ENCODE measurements around the gene CKAP2.
"Not testable (repeated sequence)": the region's sequence is repeated elsewhere in the genome, so short reads cannot be mapped to it uniquely, and the experiment has no call there.

CKAP2 gene

GRCh38 chr13:52454459-52454819 is 839 bp upstream of the CKAP2 start:
- no peak for DNase-seq

GRCh38 chr13:52455677-52456041 is 381 bp downstream of the CKAP2 start:
- DNase-seq: peak; percentile 10

- no peak for DNase-seq
These were observed 4.4 kb downstream of the CKAP2 start for GRCh38 chr13:52459668-52460067.

GRCh38 chr13:52461265-52461664 is 6.0 kb downstream of the CKAP2 start:
- no peak for DNase-seq

GRCh38 chr13:52463526-52463925 is 8.2 kb downstream of the CKAP2 start:
- no peak for DNase-seq

GRCh38 chr13:52468487-52468886 is 13.2 kb downstream of the CKAP2 start:
- not testable (repeated sequence) for DNase-seq

- not testable (repeated sequence) for DNase-seq
These were observed 25.6 kb downstream of the CKAP2 start for GRCh38 chr13:52480677-52481428.

GRCh38 chr13:52487078-52487477 is 31.8 kb downstream of the CKAP2 start:
- not testable (repeated sequence) for DNase-seq

- not testable (repeated sequence) for DNase-seq
These were observed 33.5 kb downstream of the CKAP2 start for GRCh38 chr13:52488763-52489162.

GRCh38 chr13:52491015-52491414 is 35.7 kb downstream of the CKAP2 start:
- DNase-seq: not testable (repeated sequence)

GRCh38 chr13:52494241-52494640 is 39.0 kb downstream of the CKAP2 start:
- DNase-seq: not testable (repeated sequence)

- DNase-seq: not testable (repeated sequence)
These were observed 42.7 kb downstream of the CKAP2 start for GRCh38 chr13:52497979-52498378.

- DNase-seq: not testable (repeated sequence)
These were observed 47.0 kb downstream of the CKAP2 start for GRCh38 chr13:52502277-52502676.

GRCh38 chr13:52505843-52506242 is 50.6 kb downstream of the CKAP2 start:
- DNase-seq: not testable (repeated sequence)

- not testable (repeated sequence) for DNase-seq
These were observed 54.3 kb downstream of the CKAP2 start for GRCh38 chr13:52509532-52509931.

GRCh38 chr13:52510221-52510797 is 55.0 kb downstream of the CKAP2 start:
- not testable (repeated sequence) for DNase-seq

GRCh38 chr13:52511598-52511997 is 56.3 kb downstream of the CKAP2 start:
- DNase-seq: not testable (repeated sequence)

GRCh38 chr13:52513957-52514596 is 58.8 kb downstream of the CKAP2 start:
- not testable (repeated sequence) for DNase-seq

- not testable (repeated sequence) for DNase-seq
These were observed 68.0 kb downstream of the CKAP2 start for GRCh38 chr13:52523323-52523722.
